ENCODE results near the gene EDN3. TPM values are rescaled to one million over a fixed set of nuclear protein-coding genes. Genes with fewer than 3 reads are reported as not detected.

The EDN3 gene
- total and polyA plus RNA-seq, 2 donors: 1.1 to 2.4 TPM

- 28% methylated on average over 4 of the region's 4 CpGs for WGBS
- Histone ChIP-seq H3K27me3 (ENCODE audit: control insufficient read depth in 2 of 2, insufficient read depth in 1 of 2, low read length in 1 of 2) (peaks cover 0 to 28% of the 10 kb centered on the region in 2 donors), H3K9me3 (ENCODE audit: control insufficient read depth in 2 of 2, insufficient read depth in 1 of 2, low read length in 1 of 2) (no peaks in the 10 kb centered on the region), H3K27ac (ENCODE audit: low read depth in 1 of 2, low read length in 1 of 2) (no peak overlapping the region), H3K4me3 (ENCODE audit: low read length in 2 of 2) (no peak overlapping the region), H3K4me1 (ENCODE audit: control insufficient read depth in 2 of 2, insufficient read depth in 2 of 2, low read length in 2 of 2) (peaks cover 0 to 4% of the 10 kb centered on the region in 2 donors), H3K36me3 (ENCODE audit: control insufficient read depth in 2 of 2, insufficient read depth in 2 of 2, low read length in 1 of 2) (no peaks in the 10 kb centered on the region)
- DNase-seq (ENCODE audit: low read depth in 6 of 9, low spot score in 9 of 9): no peak
Observed at GRCh38 chr20:59269411-59270025, 30.9 kb upstream of the EDN3 start.

DNA sequence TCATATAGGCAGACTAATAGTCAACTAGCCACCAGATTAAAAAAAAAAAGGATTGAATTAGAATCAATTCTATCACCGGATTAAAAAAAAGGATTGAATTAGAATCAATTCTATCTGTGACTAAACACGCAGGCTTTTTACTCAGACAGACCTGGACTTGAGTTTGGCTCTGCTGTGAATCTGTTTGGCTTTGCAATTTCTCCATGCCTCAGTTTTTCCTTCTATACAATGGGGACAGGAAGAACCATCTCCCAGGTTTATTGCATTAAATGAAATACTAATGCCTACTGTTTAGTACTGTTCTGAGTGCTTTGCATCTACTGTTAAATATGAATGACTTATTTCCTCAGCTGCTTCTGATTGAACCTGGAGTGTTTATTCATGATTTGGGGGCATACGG lies 30.0 kb upstream of the EDN3 start:
- WGBS: 96% methylated on average over 3 of the region's 3 CpGs
- peaks cover 0 to 25% of the 10 kb centered on the region in 2 donors for H3K27me3 ChIP-seq (ENCODE audit: control insufficient read depth in 2 of 2, insufficient read depth in 1 of 2, low read length in 1 of 2)
- no peak overlapping the region for H3K4me3 ChIP-seq (ENCODE audit: low read length in 2 of 2)
- no peak overlapping the region for H3K27ac ChIP-seq (ENCODE audit: low read depth in 1 of 2, low read length in 1 of 2)
- DNase-seq (ENCODE audit: low read depth in 6 of 9, low spot score in 9 of 9): no peak
- H3K9me3 ChIP-seq (ENCODE audit: control insufficient read depth in 2 of 2, insufficient read depth in 1 of 2, low read length in 1 of 2): no peaks in the 10 kb centered on the region
- no peaks in the 10 kb centered on the region for H3K36me3 ChIP-seq (ENCODE audit: control insufficient read depth in 2 of 2, insufficient read depth in 2 of 2, low read length in 1 of 2)
- peaks cover 0 to 4% of the 10 kb centered on the region in 2 donors for H3K4me1 ChIP-seq (ENCODE audit: control insufficient read depth in 2 of 2, insufficient read depth in 2 of 2, low read length in 2 of 2)

- peaks cover 0 to 4% of the 10 kb centered on the region in 2 donors for H3K4me1 ChIP-seq (ENCODE audit: control insufficient read depth in 2 of 2, insufficient read depth in 2 of 2, low read length in 2 of 2)
- H3K4me3 ChIP-seq (ENCODE audit: low read length in 2 of 2): no peak overlapping the region
- 63% methylated on average over 11 of the region's 11 CpGs for WGBS
- no peak for DNase-seq (ENCODE audit: low read depth in 6 of 9, low spot score in 9 of 9)
- no peaks in the 10 kb centered on the region for H3K36me3 ChIP-seq (ENCODE audit: control insufficient read depth in 2 of 2, insufficient read depth in 2 of 2, low read length in 1 of 2)
- no peaks in the 10 kb centered on the region for H3K9me3 ChIP-seq (ENCODE audit: control insufficient read depth in 2 of 2, insufficient read depth in 1 of 2, low read length in 1 of 2)
- H3K27ac ChIP-seq (ENCODE audit: low read depth in 1 of 2, low read length in 1 of 2): no peak overlapping the region
- H3K27me3 ChIP-seq (ENCODE audit: control insufficient read depth in 2 of 2, insufficient read depth in 1 of 2, low read length in 1 of 2): peaks cover 0 to 16% of the 10 kb centered on the region in 2 donors
Observed at GRCh38 chr20:59273739-59274357, 26.6 kb upstream of the EDN3 start.

- Histone ChIP-seq H3K27me3 (ENCODE audit: control insufficient read depth in 2 of 2, insufficient read depth in 1 of 2, low read length in 1 of 2) (peaks cover 0 to 7% of the 10 kb centered on the region in 2 donors), H3K36me3 (ENCODE audit: control insufficient read depth in 2 of 2, insufficient read depth in 2 of 2, low read length in 1 of 2) (no peaks in the 10 kb centered on the region), H3K27ac (ENCODE audit: low read depth in 1 of 2, low read length in 1 of 2) (no peak overlapping the region), H3K4me1 (ENCODE audit: control insufficient read depth in 2 of 2, insufficient read depth in 2 of 2, low read length in 2 of 2) (peaks cover 0 to 4% of the 10 kb centered on the region in 2 donors), H3K4me3 (ENCODE audit: low read length in 2 of 2) (no peak overlapping the region), H3K9me3 (ENCODE audit: control insufficient read depth in 2 of 2, insufficient read depth in 1 of 2, low read length in 1 of 2) (no peaks in the 10 kb centered on the region)
- no peak for DNase-seq (ENCODE audit: low read depth in 6 of 9, low spot score in 9 of 9)
- WGBS: 80% methylated on average over 5 of the region's 5 CpGs
Observed at GRCh38 chr20:59276938-59277337, 23.5 kb upstream of the EDN3 start.

DNA sequence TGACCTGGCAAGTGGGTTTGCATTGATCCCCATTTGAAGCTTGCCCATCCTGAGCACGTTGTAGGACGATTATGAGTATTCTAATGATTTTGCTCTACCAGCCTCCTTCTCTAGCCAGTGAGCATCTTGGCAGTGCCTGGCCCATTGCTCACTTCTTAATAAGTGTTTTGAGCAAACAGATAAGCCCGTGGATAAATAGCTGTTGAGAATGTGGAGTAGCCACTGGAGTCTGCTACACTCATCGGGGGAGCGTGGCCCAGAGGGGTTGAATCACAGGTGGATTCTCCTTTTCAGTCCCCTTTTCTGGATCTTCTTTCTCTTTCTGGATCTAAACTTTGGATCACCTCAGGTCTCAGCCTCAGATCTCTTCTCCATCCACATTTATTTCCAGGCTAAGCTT lies 15.9 kb upstream of the EDN3 start:
- 94% methylated on average over 5 of the region's 5 CpGs for WGBS
- no peak for DNase-seq (ENCODE audit: low read depth in 6 of 9, low spot score in 9 of 9)
- no peaks in the 10 kb centered on the region for H3K36me3 ChIP-seq (ENCODE audit: control insufficient read depth in 2 of 2, insufficient read depth in 2 of 2, low read length in 1 of 2)

GRCh38 chr20:59289994-59290393 lies 10.4 kb upstream of the EDN3 start:
- 83% methylated on average over 5 of the region's 5 CpGs for WGBS
- Histone ChIP-seq H3K36me3 (ENCODE audit: control insufficient read depth in 2 of 2, insufficient read depth in 2 of 2, low read length in 1 of 2) (no peaks in the 10 kb centered on the region), H3K27ac (ENCODE audit: low read depth in 1 of 2, low read length in 1 of 2) (no peak overlapping the region), H3K4me1 (ENCODE audit: control insufficient read depth in 2 of 2, insufficient read depth in 2 of 2, low read length in 2 of 2) (no peaks in the 10 kb centered on the region), H3K4me3 (ENCODE audit: low read length in 2 of 2) (no peak overlapping the region), H3K9me3 (ENCODE audit: control insufficient read depth in 2 of 2, insufficient read depth in 1 of 2, low read length in 1 of 2) (no peaks in the 10 kb centered on the region), H3K27me3 (ENCODE audit: control insufficient read depth in 2 of 2, insufficient read depth in 1 of 2, low read length in 1 of 2) (peaks cover 0 to 16% of the 10 kb centered on the region in 2 donors)
- no peak for DNase-seq (ENCODE audit: low read depth in 6 of 9, low spot score in 9 of 9)

More for the DNA sequence above, 15.9 kb upstream of the EDN3 start:
- no peak overlapping the region for H3K27ac ChIP-seq (ENCODE audit: low read depth in 1 of 2, low read length in 1 of 2)
- peaks cover 0 to 2% of the 10 kb centered on the region in 2 donors for H3K27me3 ChIP-seq (ENCODE audit: control insufficient read depth in 2 of 2, insufficient read depth in 1 of 2, low read length in 1 of 2)
- no peak overlapping the region for H3K4me3 ChIP-seq (ENCODE audit: low read length in 2 of 2)
- no peaks in the 10 kb centered on the region for H3K9me3 ChIP-seq (ENCODE audit: control insufficient read depth in 2 of 2, insufficient read depth in 1 of 2, low read length in 1 of 2)
- H3K4me1 ChIP-seq (ENCODE audit: control insufficient read depth in 2 of 2, insufficient read depth in 2 of 2, low read length in 2 of 2): no peaks in the 10 kb centered on the region

GRCh38 chr20:59291740-59292383 lies 8.5 kb upstream of the EDN3 start:
- Histone ChIP-seq H3K4me3 (ENCODE audit: low read length in 2 of 2) (no peak overlapping the region), H3K9me3 (ENCODE audit: control insufficient read depth in 2 of 2, insufficient read depth in 1 of 2, low read length in 1 of 2) (no peaks in the 10 kb centered on the region), H3K27ac (ENCODE audit: low read depth in 1 of 2, low read length in 1 of 2) (no peak overlapping the region), H3K27me3 (ENCODE audit: control insufficient read depth in 2 of 2, insufficient read depth in 1 of 2, low read length in 1 of 2) (peaks cover 0 to 16% of the 10 kb centered on the region in 2 donors), H3K4me1 (ENCODE audit: control insufficient read depth in 2 of 2, insufficient read depth in 2 of 2, low read length in 2 of 2) (no peaks in the 10 kb centered on the region), H3K36me3 (ENCODE audit: control insufficient read depth in 2 of 2, insufficient read depth in 2 of 2, low read length in 1 of 2) (no peaks in the 10 kb centered on the region)
- no peak for DNase-seq (ENCODE audit: low read depth in 6 of 9, low spot score in 9 of 9)
- 95% methylated on average over 19 of the region's 19 CpGs for WGBS

GRCh38 chr20:59295531-59295930 lies 4.9 kb upstream of the EDN3 start:
- Histone ChIP-seq H3K9me3 (ENCODE audit: control insufficient read depth in 2 of 2, insufficient read depth in 1 of 2, low read length in 1 of 2) (no peaks in the 10 kb centered on the region), H3K27me3 (ENCODE audit: control insufficient read depth in 2 of 2, insufficient read depth in 1 of 2, low read length in 1 of 2) (peaks cover 10 to 31% of the 10 kb centered on the region in 2 donors), H3K4me3 (ENCODE audit: low read length in 2 of 2) (no peak overlapping the region), H3K36me3 (ENCODE audit: control insufficient read depth in 2 of 2, insufficient read depth in 2 of 2, low read length in 1 of 2) (no peaks in the 10 kb centered on the region), H3K4me1 (ENCODE audit: control insufficient read depth in 2 of 2, insufficient read depth in 2 of 2, low read length in 2 of 2) (peaks cover 0 to 3% of the 10 kb centered on the region in 2 donors), H3K27ac (ENCODE audit: low read depth in 1 of 2, low read length in 1 of 2) (no peak overlapping the region)
- WGBS: 68% methylated on average over 5 of the region's 5 CpGs
- DNase-seq (ENCODE audit: low read depth in 6 of 9, low spot score in 9 of 9): no peak

DNA sequence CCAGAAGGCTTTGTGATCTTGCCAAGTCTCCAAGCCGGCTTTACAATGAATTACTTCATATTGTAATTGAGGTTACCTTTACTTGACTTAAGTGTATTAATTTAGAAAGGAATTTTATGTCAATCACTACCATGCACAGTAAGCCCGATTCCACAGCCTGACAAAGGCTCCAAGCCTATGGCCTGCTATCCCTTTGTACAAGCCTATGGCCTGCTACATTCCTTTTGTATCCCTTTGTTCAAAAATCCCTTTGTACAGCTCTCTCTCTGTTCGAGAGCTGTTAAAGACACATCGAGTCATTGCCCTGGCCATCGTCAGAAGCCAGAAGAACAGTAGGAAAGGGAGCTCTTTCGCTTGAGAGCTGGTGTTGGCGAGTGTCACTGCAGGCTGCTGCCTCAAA lies 2.7 kb upstream of the EDN3 start:
- no peak for DNase-seq (ENCODE audit: low read depth in 6 of 9, low spot score in 9 of 9)
- peaks cover 22 to 41% of the 10 kb centered on the region in 2 donors for H3K27me3 ChIP-seq (ENCODE audit: control insufficient read depth in 2 of 2, insufficient read depth in 1 of 2, low read length in 1 of 2)
- no peak overlapping the region for H3K4me3 ChIP-seq (ENCODE audit: low read length in 2 of 2)
- peaks cover 0 to 3% of the 10 kb centered on the region in 2 donors for H3K4me1 ChIP-seq (ENCODE audit: control insufficient read depth in 2 of 2, insufficient read depth in 2 of 2, low read length in 2 of 2)
- H3K36me3 ChIP-seq (ENCODE audit: control insufficient read depth in 2 of 2, insufficient read depth in 2 of 2, low read length in 1 of 2): no peaks in the 10 kb centered on the region
- 95% methylated on average over 7 of the region's 7 CpGs for WGBS
- H3K27ac ChIP-seq (ENCODE audit: low read depth in 1 of 2, low read length in 1 of 2): no peak overlapping the region
- no peaks in the 10 kb centered on the region for H3K9me3 ChIP-seq (ENCODE audit: control insufficient read depth in 2 of 2, insufficient read depth in 1 of 2, low read length in 1 of 2)
